ENCODE data around the gene CTR9. TPM values are rescaled to one million over a fixed set of nuclear protein-coding genes. Genes with fewer than 3 reads are reported as not detected.
A peak's percentile ranks its signal among the peaks of the same experiment; 100 is the strongest.

CTR9 gene
- total RNA-seq, 1 experiment from 2014 or later = 20.0 TPM

GRCh38 chr11:10716122-10716521 is 34.9 kb upstream of the CTR9 start:
- ATAC-seq = no peak
- Histone ChIP-seq H3K4me3 (ENCODE audit: low read length) (no peak overlapping the region), H3K4me2 (ENCODE audit: low read length) (0 out of 2 replicates have a peak overlapping the region, but pooled peaks have one; percentile 14), H4K20me1 (ENCODE audit: low read length) (no peaks in the 10 kb centered on the region), H3K9ac (ENCODE audit: low read length) (no peak overlapping the region), H3K27ac (ENCODE audit: low read length) (no peak overlapping the region), H3K36me3 (ENCODE audit: low read depth, low read length) (no peaks in the 10 kb centered on the region), H3K4me1 (ENCODE audit: insufficient read depth, low read length) (peaks cover 13% of the 10 kb centered on the region), H3K27me3 (ENCODE audit: low read length) (no peaks in the 10 kb centered on the region), H3F3A (ENCODE audit: low read length, unreplicated experiment) (no peaks in the 10 kb centered on the region), H3K9me2 (replicated peaks; ENCODE audit: low read length) (no peaks in the 10 kb centered on the region), H2AFZ (ENCODE audit: low read length) (no peak overlapping the region), H3K79me2 (ENCODE audit: low read length) (no peaks in the 10 kb centered on the region), H3K9me3 (ENCODE audit: low read length) (no peaks in the 10 kb centered on the region)
- no TSS peak for BruUV-seq (replicated peaks)
- intact Hi-C loops (cut with micrococcal nuclease) = no loop called here
- ChIA-PET CTCF (no interaction called here), POLR2A (ENCODE audit: unreplicated experiment) (no interaction called here)
- TF ChIP-seq EZH2phosphoT487 (IDR thresholded peaks at IDR 0.05; ENCODE audit: borderline replicate concordance, low read length) = no peak
- TF ChIP-seq, protein P1, sequence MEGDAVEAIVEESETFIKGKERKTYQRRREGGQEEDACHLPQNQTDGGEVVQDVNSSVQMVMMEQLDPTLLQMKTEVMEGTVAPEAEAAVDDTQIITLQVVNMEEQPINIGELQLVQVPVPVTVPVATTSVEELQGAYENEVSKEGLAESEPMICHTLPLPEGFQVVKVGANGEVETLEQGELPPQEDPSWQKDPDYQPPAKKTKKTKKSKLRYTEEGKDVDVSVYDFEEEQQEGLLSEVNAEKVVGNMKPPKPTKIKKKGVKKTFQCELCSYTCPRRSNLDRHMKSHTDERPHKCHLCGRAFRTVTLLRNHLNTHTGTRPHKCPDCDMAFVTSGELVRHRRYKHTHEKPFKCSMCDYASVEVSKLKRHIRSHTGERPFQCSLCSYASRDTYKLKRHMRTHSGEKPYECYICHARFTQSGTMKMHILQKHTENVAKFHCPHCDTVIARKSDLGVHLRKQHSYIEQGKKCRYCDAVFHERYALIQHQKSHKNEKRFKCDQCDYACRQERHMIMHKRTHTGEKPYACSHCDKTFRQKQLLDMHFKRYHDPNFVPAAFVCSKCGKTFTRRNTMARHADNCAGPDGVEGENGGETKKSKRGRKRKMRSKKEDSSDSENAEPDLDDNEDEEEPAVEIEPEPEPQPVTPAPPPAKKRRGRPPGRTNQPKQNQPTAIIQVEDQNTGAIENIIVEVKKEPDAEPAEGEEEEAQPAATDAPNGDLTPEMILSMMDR (conservative IDR thresholded peaks at IDR 0.05; ENCODE audit: low read depth, low read length) = no peak
- TF ChIP-seq EZH2 (IDR thresholded peaks at IDR 0.05; ENCODE audit: low read length, unreplicated experiment) = no peak
- peak; percentile 65 for DNase-seq

DNA sequence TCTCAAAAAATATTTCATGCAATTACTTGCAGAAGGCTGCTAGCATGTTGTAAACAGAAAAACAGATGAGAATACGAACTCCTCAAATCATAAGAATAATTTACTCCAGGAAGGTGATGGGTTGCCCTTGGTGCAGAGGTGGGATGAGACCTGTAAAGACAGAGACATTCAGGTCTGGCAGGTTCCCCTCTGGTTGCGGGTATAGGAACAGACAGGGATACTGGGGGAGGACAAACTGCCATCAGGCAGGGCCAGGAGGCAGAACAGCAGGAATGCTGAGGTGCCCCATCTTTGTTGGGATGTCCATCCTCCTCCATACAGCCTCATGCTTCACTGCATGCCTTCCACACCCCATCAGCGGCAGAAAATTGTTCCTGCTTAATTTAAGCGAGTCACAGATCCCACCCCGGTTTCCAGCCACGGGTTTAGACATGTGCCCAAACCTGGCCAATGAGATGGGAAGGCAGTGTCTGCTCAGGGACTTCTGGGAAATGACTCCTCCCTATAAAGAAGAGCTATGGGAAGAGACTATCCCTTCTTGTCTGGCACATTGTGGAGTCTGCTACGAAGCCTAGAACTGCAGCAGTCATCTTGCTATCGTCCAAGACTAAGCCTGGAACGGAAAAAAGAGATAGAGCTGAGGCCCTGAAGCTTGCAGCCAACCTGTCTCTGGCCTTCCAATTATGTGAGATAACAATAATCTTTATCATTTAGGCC is 34.3 kb upstream of the CTR9 start:
- H3K9me3 ChIP-seq (ENCODE audit: low read length) = no peaks in the 10 kb centered on the region
- TF ChIP-seq EZH2phosphoT487 (IDR thresholded peaks at IDR 0.05; ENCODE audit: borderline replicate concordance, low read length) (no peak), EZH2 (IDR thresholded peaks at IDR 0.05; ENCODE audit: low read length, unreplicated experiment) (no peak)
- TF ChIP-seq, protein P1 (conservative IDR thresholded peaks at IDR 0.05; ENCODE audit: low read depth, low read length) = no peak
- no peak overlapping the region for H3K4me3 ChIP-seq (ENCODE audit: low read length)
- H3F3A ChIP-seq (ENCODE audit: low read length, unreplicated experiment) = no peaks in the 10 kb centered on the region
- no peaks in the 10 kb centered on the region for H3K79me2 ChIP-seq (ENCODE audit: low read length)
- intact Hi-C loops (cut with micrococcal nuclease) = no loop called here
- no peak for ATAC-seq
- peaks cover 13% of the 10 kb centered on the region for H3K4me1 ChIP-seq (ENCODE audit: insufficient read depth, low read length)
- H4K20me1 ChIP-seq (ENCODE audit: low read length) = no peaks in the 10 kb centered on the region
- ChIA-PET POLR2A (ENCODE audit: unreplicated experiment) (no interaction called here), CTCF (no interaction called here)
- H3K9ac ChIP-seq (ENCODE audit: low read length) = no peak overlapping the region
- no peaks in the 10 kb centered on the region for H3K9me2 ChIP-seq (replicated peaks; ENCODE audit: low read length)
- H3K36me3 ChIP-seq (ENCODE audit: low read depth, low read length) = no peaks in the 10 kb centered on the region
- 0 out of 2 replicates have a peak overlapping the region, but pooled peaks have one; percentile 14 for H3K4me2 ChIP-seq (ENCODE audit: low read length)
- H2AFZ ChIP-seq (ENCODE audit: low read length) = no peak overlapping the region
- no peak for DNase-seq
- no TSS peak for BruUV-seq (replicated peaks)
- no peak overlapping the region for H3K27ac ChIP-seq (ENCODE audit: low read length)
- H3K27me3 ChIP-seq (ENCODE audit: low read length) = no peaks in the 10 kb centered on the region

GRCh38 chr11:10719616-10720015 is 31.4 kb upstream of the CTR9 start:
- Histone ChIP-seq H2AFZ (ENCODE audit: low read length) (no peak overlapping the region), H3K9me3 (ENCODE audit: low read length) (no peaks in the 10 kb centered on the region), H3K9me2 (replicated peaks; ENCODE audit: low read length) (no peaks in the 10 kb centered on the region), H3K27ac (ENCODE audit: low read length) (no peak overlapping the region), H3F3A (ENCODE audit: low read length, unreplicated experiment) (no peaks in the 10 kb centered on the region), H3K4me1 (ENCODE audit: insufficient read depth, low read length) (peaks cover 13% of the 10 kb centered on the region), H3K4me3 (ENCODE audit: low read length) (no peak overlapping the region), H4K20me1 (ENCODE audit: low read length) (no peaks in the 10 kb centered on the region), H3K79me2 (ENCODE audit: low read length) (no peaks in the 10 kb centered on the region), H3K4me2 (ENCODE audit: low read length) (no peak overlapping the region), H3K9ac (ENCODE audit: low read length) (no peak overlapping the region), H3K27me3 (ENCODE audit: low read length) (no peaks in the 10 kb centered on the region), H3K36me3 (ENCODE audit: low read depth, low read length) (no peaks in the 10 kb centered on the region)
- intact Hi-C loops (cut with micrococcal nuclease) = loop anchor here (1.0 kb wide), 1 partner anchor 32 kb away; no protein-coding TSS in a partner anchor
- CTCF ChIA-PET = no interaction called here
- BruUV-seq (replicated peaks) = no TSS peak
- no peak for DNase-seq
- no peak for TF ChIP-seq EZH2 (IDR thresholded peaks at IDR 0.05; ENCODE audit: low read length, unreplicated experiment)
- no peak for TF ChIP-seq EZH2phosphoT487 (IDR thresholded peaks at IDR 0.05; ENCODE audit: borderline replicate concordance, low read length)
- TF ChIP-seq, protein P1 (conservative IDR thresholded peaks at IDR 0.05; ENCODE audit: low read depth, low read length) = no peak
- ATAC-seq = no peak
- POLR2A ChIA-PET (ENCODE audit: unreplicated experiment) = no interaction called here

Data from PC-3 (cell line).